ENCODE measurements around the gene DDX3X.
A peak's percentile ranks its signal among the peaks of the same experiment; 100 is the strongest.
"Not testable (repeated sequence)": the region's sequence is repeated elsewhere in the genome, so short reads cannot be mapped to it uniquely, and the experiment has no call there.

DDX3X gene

DNA sequence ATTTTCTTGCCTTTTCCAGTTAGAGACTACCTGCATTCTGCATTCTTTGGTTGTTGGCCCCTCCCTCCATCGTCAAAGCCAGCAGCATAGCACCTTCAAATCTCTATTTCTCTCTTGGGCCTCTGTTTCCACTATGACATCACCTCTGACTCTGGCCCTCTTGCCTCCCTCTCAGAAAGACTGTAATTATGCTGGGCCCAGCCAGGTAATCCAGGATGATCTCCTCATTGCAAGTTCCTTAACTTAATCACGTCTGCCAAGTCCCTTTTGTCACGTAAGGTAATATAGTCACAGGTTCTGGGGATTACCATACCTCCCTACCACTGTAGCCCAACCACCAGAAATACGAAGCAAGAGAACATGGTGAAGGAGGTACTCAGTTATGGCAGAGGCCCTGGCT, 73.9 kb downstream of the DDX3X start:
- intact Hi-C loops (cut with DNase I): no loop called here
- peak in 1 of 10 donors; percentile 8 for DNase-seq

GRCh38 chrX:41408576-41408975, 74.6 kb downstream of the DDX3X start:
- intact Hi-C loops (cut with DNase I): no loop called here
- peak in 1 of 10 donors; percentile 52 for DNase-seq

- DNase-seq: peak in 3 of 10 donors; percentile 8 to 79 (median 26)
- intact Hi-C loops (cut with DNase I): no loop called here
These were observed 75.0 kb downstream of the DDX3X start for GRCh38 chrX:41409006-41409405.

DNA sequence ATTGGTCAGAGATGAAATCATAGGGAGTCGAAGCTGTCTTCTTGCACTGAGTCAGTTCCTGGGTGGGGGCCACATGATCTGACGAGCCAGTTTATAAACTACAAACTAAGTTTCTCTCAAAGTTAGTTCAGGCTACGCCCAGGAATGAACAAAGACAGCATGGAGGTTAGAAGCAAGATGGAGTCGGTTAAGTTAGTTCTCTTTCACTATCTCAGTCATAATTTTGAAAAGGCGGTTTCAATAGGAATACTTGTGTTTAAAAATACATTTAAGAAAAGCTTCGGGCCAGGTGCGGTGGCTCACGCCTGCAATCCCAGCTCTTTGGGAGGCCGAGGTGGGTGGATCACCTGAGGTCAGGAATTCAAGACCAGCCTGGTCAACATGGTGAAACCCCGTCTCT, 77.3 kb downstream of the DDX3X start:
- DNase-seq: peak in 2 of 10 donors; percentile 7 to 30
- intact Hi-C loops (cut with DNase I): not testable (repeated sequence)

DNA sequence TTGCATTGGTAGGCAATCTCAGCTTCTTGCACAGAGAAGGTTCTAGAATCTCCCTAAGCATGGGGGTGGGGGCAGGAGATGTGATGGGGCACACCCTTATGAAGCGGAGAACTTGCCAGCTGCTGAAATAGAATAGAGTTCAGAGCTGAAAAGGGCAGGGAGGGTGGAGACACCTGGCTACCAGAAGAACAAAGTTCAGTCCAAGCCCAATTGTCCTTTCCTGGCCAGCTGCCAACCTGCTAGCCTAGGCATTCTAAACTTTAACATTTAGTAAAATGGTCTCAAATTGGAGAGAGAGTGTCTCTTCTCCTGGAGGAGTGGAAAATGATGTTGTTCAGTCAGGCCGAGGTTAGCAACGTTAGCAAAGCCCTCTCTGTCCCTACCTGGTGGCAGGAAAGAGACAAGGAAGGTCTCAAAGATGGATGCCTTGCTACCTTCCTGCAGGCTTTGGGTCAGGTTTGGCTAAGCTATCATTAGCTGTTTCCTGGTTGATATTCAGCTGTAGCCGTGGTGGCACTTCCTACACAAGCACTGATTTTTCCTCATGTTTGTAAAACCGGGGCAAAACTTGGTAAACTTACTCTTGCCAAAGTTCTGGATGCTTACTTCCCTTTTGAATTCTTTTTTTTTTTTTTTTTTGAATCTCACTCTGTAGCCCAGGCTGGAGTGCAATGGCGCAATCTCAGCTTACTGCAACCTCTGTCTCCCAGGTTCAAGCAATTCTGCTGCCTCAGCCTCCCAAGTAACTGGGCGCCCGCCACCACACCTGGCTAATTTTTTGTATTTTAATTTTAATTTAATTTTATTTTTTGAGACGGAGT, 78.5 kb downstream of the DDX3X start:
- intact Hi-C loops (cut with DNase I): no loop called here
- DNase-seq: peak in 2 of 10 donors; percentile 14 to 36

Measured in posterior cingulate gyrus (tissue), 11 donors.